NCI-H2227 treated with DMSO at 0.1 percent for 48 hours (cell line): ENCODE measurements around the gene RAE1.

Experiments used
- DNase-seq: peaks from one replicate; lab custom pipeline; 2025; lab: John Stamatoyannopoulos, UW

The RAE1 gene, protein sequence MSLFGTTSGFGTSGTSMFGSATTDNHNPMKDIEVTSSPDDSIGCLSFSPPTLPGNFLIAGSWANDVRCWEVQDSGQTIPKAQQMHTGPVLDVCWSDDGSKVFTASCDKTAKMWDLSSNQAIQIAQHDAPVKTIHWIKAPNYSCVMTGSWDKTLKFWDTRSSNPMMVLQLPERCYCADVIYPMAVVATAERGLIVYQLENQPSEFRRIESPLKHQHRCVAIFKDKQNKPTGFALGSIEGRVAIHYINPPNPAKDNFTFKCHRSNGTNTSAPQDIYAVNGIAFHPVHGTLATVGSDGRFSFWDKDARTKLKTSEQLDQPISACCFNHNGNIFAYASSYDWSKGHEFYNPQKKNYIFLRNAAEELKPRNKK

DNA sequence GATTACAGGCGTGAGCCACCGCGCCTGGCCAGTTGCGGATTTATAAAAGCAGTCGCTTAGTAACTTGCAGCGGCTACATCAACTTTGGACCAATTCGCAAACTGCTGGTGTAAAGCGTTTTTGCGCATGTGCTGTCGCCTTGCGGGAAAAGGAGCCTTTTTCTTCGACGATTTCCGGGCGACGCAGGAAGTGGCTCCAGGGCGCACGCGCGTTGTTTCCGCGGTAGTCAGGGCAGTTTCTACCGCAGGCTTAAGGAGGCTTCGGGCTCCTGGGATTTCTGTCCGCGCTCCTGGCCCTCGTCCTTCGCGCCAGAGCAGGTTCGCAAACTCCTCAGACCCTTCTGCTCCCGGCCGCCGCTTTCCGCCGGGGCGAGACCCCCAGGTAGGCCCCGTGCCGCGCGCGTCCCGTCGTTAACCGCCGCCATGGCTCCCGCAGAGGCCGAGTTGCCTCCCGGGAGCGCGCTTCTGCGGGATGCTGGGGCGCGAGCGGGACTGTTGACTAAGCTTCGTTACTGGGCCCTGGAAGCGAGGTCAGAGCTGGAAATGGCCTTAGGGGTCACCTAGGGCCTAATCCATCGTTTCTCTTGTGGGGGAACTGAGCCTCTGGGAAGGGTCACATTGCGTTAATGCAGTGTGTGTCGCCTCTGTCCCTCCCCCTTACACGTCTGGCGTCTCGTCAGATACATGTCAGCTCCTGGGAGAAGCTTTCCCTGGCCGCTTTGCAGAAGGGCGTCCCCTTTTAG, at the start of gene RAE1:
Gene RAE1 (plus strand): TSS at position 214 of the 742 bp plus-strand sequence. CDS start 2,784 bp downstream, outside the sequence.
- DNase-seq, result peak; percentile 87

DNA sequence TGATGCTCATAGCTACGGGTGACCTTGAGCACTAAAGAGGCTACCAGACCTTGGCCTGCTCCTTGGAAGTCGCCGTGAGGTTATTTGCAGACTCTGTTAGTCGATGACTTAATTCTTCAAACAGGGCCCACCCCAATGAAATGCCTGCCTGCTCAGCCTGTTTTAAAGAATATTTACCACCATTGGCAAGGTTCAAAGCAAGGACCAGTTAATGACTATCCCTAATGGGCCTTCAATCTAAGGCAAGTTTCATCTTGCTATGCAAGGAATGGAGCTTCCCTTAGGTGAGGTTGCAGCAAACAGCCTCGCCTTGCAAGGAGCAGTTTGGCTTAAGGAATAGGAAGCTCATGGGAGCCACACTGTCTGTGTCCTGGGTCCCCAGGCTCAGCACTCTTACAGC, 44.3 kb upstream of the RAE1 start:
- DNase-seq, result no peak

DNA sequence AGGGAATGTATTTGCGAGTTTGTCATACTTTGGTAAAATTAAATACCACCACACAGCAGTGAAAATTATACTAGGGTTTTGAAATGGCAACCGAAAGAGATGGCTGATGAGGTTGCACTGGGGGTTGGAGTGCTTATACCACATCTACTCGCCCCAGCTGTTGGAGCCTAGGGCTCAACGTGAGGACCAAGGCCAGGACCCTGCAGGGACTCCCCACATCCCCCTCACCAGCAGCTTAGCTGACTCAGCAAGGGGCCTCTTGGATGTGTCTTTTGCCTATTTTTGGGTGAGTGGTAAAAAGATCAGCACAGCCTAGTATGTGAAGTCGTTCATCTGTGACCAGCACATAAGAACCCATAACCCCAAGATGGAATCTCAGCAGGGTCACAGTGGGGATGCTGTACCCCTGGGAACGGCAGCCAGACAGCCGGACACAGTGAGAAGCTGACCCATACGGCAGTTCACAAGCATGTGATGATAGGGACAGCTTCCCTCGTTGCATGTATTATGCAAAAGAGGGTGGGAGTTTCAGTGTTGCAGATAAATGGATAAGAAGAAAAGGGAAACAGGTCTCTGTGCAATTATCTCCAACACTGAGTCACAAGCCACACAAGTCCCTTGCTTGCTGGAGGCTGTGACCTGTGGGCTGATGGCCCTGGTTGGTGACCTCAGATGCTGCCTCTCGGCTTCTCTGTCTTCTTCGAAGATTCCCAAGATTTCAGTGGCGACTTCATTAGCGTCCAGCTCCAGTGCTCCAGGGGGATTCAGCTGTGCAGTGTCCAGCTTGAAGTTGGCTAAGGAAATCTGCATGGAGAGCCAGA, 42.4 kb upstream of the RAE1 start:
- no peak for DNase-seq

DNA sequence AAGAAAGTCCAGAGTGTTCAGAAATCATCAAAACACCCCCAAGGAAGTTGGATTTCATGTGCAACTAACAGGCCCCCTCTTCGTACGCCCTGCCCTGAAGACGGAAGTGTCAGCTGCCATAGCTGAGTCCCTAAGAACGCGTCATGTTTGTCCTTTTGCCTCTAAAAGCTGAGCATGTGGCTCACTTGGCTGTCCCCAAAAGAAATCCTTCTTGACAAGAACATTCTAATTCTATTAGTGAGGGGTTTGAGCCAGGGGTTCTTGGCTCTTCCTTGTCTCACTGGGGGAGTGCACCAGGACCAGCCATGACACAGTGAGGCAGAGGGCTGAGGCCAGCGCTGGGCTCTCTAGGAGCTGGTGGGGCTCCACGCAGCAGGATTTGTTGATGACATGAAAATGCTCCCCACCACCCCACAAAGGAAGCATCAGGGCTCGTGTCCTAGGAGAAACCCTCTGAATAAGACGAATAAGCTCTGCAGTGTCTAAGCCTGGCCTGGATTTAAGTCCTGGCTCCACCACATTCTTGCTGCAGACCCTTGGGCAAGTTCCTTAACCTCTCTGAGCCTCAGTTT, 41.4 kb upstream of the RAE1 start:
- no peak for DNase-seq

DNA sequence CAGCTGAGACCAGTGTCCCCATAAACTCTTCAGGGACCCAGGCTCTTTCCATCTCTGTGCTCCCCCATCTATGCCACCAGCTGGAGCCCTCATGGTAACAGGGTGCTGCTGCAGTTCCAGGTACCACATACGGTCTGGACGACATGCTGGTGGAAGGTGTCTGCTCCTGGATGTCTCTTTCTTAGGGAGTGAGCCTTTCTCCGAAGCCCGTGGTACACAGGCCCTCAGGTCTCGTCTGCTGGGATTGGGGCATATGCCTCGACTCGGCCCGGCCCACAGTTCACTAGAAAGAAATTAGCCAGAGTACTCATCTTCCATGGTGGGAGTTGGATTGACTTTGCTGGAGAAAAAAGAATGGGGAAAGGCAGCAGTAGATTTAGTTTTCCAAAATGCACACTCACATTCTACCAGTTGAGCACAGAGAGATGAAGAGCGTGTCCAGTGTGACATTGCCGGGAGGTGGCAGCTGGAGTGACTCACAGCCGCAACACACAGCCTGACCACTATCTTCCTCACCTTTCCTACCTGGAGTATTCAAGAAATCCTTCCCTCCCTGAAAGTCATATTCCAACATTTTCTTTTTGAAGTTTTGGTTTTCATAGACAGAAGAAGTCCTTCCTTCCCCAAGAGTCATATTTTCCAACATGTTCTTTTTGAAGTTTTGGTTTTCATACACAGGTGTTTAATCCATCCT, 40.1 kb upstream of the RAE1 start:
- no peak for DNase-seq

DNA sequence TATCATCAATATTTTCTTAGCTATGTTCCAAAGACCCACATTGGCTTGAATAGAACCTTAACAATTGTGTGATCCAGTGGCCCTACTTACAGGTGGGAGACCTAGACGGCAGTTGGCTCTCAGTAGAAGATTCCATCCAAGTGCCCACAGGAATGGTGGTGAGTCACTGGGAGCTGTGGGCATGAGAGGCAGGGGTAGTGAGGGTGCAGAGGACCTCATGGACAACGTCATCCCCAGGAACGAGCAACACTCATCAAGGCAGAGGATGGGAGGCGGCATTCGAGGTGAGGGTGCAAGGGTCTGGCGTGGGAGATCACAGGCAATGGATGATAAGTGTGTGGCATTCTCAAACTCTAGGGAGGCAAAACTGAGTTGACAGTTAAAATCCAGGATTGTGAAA, 38.9 kb upstream of the RAE1 start:
- DNase-seq, result no peak

DNA sequence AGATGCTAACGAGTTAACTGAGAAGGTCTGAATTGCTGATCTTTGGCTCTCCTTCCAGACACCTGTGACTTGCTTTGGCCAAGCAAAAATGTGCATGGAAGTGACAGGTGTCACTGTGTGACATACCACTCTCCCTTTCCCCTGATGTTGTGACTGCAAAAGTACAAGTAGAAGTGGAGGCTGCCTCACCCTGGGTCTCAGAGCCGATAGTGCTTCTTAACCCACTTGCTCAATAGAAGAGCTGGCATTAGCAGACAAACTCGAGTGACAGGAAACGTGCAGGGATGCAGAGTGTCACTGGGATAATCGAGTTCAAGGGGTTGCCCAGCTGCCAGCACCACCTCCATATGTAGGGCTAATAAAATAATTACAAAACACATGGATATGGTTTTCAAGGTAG, 37.8 kb upstream of the RAE1 start:
- no peak for DNase-seq

DNA sequence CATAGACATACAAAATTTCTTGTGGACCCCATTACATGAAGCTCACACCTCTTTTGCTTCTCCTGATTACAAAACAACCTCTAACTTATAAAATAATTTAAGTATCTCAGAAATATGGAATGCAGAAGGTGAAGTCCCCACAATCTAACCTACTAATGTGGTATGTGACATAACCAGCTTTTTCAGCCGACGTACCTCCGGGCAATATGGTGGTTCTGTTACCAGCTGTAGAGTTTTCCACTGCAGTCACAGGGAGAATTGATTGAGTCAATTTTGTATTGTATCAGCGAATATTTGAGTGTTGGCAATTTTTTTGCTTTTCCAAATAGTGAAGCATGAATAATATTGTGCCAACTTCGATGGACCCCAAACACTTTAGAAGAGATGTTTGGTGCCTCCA, 37.1 kb upstream of the RAE1 start:
- DNase-seq, result no peak

DNA sequence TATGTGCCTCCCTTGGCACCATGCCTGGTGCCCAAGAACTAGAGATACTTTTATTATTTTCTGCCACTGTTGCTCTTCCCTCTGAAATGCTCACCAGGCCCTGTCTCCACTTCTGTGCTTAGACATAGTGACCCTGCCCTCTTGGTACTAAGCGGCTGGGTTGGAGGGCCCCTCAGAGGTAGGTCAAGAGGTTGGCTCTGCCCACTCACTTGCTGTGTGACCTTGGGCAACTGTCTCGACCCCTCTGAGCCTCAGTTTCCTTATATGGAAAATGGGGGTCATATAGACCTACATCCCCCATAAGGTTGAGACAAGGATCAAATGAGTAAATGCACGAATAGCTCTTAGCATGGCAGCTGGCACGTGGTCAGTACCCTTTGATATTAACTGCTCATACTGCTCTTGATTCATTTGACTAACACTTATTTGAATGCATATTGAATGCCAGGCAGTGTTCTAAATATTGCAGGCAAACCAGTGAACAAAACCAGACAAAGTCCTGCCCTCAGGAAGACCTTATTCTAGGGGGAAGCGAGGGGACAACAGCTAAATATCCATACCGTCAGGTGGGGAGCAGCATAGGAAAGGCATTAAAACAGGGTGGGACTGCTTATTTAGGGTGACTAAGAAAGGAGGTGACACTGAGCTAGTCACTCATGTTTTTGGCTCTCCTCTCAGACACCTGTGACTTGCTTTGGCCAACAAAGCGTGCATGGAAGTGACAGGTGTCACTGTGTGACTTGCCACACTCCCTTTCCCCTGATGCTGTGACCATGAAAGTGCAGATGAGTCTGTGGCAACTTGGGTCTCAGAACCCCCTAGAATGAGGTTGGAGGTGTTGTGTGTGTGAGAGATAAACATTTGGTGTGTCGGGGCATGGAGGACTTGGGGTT, 35.7 kb upstream of the RAE1 start:
- no peak for DNase-seq

DNA sequence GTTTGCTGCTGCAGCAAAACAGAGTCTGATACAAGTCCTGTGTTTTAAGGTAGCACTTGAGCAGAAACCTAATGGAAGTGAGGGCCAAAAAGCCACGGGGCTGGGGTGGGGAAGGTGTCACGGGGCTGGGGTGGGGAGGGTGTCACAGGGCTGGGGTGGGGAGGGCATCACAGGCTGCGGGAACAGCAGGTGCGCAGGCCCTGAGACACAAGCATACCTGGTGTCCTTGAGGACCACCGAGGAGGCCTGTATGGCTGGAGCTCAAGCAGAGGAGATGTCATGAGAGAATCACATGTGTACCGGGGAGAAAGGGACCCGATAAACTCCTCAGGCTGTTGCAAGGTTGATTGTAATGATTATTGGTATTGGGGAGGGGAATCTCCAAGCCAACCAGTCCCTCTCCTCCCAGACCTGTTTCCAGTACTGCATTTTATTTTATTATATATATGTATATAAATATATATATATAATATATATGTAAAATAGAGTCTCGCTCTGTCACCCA, 35.0 kb upstream of the RAE1 start:
- no peak for DNase-seq

DNA sequence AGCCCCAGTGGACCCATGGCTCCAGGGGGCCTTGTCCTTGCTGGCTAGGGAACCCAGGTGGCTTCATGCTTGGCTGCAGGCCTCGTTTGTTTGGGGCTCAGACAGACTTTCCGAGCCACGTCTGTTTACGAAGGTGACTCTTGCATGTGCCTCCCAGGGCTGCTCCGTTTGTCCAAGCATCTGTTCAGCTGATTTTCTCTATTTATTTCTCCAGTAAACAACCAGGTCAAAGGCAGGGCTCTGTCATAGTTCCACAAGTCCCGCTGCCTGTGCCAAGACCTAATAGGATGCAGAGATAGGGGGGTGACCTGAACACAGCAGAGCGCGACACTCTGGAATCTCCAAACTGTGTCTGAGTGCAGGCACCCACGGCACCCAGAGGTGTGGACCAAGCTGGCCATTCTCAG, 34.3 kb upstream of the RAE1 start:
- no peak for DNase-seq

DNA sequence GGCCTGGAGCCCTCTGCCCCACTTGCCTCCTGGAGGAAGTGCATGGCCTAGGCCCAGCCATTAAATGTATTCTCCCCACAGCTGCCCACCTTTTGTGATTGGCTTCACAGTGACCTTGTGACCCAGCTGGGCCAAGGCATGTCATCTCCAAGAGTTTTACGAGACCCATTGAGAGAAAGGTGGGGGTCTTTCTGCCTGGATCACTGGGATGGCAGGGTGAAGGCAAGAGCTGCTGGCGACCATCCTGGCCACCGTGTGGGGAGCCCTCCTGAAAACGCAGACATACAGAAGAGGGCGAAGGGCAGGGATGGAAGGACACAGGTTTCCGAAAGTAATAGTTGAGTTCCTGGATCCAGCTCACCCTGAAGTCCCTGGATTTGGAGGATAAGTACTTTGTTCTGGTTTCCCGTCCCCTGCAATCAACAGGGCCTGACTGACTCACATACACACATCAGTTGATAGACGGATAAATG, 33.7 kb upstream of the RAE1 start:
- no peak for DNase-seq

DNA sequence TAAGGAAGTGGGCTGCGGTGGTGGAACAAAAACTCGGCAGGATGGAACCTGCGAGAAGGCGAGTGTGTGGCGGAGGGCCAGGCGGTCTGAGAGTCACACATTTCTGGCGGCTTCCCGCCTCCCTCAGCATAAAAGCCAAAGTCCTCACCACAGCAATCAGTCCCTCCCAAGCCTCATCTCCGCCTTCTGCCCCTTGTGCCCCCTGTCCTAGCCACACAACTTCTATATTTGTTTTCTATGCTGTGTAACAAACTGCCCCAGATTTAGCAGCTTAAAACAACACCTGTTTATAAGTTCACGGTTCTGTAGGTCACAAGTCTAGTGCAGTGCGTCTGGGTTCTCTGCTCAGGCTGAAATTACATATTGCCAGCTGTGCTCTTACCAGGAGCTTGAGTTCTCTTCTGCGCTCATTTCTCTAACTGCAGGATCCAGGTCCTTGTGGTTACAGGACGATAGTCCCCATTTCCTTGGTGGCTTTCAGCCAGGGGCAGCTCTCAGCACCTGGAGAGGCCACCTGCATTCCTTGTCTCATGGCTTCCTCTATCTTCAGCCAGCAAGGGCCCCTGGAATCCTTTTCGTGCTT, 33.2 kb upstream of the RAE1 start:
- no peak for DNase-seq

DNA sequence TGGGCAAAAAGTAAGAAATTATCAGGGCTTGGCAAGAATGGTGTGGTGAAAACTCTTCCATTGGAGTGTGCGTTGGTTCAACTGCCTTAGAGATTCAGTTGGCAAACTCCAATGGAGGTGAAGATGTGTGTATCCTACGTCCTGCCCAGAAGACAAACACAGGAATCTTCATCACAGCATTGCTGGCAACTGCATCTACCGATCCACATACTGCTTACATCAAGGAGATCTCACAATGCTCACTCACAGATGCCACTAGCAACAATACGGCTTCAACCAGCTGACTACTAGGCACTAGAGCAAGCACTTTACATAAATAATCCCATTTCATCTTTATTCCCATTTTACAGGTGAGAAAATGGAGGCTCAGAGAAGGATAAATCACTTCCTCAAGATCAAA, 31.5 kb upstream of the RAE1 start:
- DNase-seq, result no peak

DNA sequence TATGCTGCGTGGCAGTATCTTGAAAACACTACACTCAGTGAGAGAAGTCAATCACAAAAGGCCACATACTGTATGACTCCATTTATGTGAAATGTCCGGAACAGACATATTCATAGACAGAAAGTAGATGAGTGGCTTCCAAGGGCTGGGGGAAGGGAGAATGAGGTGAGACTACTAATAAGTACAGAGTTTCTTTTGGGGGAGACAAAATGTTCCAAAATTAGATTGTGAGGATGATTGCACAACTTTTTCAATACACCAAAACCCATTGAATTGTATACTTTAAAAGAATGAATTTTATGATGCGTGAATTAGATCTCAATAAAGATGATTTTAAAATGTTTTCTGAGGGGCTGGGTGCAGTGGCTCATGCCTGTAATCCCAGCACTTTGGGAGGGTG, 30.7 kb upstream of the RAE1 start:
- DNase-seq, result no peak

DNA sequence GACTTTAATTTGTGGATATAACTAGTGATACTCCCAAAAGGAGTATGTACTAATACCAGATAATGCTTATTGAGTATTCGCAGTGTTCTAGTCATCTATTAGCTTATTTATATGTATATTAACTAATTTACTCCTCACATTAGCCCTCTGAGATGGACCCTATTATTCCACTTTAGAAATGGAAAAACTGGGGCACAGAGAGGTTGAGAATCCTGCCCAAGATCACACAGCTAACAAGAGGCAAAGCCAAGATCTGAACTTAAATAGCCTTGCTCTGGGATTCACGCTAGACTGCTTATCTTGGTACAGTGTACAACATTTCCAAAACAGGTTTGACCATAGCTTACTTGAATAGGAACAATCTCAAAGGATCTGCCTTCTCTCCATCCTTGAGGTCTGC, 29.9 kb upstream of the RAE1 start:
- no peak for DNase-seq

DNA sequence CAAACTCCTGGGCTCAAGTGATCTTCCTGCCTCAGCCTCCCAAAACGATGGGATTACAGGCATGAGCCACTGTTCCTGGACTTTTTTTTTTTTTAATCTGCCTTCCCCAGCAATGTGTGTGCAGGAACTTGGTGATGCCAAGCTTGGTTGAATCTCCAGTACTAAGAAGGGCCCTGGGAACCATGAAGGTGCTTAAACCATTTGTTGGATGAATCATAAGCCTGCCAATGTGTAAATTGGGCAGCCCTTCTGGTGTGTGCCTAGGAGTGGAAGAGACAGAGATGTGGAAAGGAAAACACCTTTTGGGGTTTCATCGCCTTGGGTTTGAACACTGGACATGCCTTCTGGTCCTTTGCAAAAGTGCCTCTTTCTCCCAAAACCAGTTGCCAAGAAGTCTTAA, 28.6 kb upstream of the RAE1 start:
- DNase-seq, result no peak

DNA sequence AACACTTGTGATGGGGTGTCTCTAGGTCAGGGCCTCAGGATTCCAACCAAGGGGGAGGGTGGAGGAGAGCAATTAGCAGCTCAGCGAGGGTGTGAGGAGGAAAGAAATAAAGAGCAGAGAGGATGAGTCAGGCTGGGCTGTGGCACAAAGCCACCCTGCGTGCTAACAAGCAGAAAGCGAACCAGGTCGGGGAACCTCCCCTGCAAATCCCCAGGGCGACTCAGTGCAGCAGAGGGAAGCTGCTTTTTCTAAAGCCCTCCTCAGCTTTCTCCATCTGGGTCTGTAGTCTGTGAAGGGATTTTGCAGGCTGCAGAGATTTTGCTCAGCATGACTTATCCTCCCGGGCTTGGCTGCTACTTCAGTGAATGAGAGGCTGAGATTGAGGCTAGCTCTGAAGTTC, 28.0 kb upstream of the RAE1 start:
- no peak for DNase-seq

DNA sequence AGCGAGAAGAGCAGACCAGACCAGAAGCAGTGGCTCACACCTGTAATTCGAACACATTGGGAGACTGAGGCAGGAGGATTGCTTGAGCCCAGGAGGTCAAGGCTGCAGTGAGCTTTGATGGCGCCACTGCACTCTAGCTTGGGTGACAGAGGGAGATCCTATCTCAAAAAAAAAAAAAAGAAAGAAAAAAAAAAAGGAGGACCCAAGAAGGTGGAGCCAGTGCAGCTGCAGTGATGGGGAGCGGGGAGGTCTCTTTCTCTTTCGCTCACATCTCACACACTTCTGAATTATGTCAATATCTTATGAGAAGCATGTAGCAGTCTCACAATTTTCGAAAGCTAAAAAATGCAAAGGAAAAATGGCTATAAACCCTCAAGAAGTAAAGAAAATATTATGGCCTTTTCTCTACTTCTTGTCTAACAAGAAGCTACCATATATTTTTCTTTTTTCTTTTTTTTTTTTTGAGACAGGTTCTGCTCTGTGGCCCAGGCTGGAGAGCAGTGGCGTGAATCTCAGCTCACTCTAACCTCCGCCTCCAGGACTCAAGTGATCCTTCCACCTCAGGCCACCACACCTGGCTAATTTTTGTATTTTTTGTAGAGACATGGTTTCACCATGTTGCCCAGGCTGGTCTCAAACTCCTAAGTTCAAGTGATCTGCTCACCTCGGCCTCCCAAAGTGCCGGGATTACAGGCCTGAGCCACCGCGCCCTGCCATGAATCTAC, 25.3 kb upstream of the RAE1 start:
- no peak for DNase-seq
